Gastroesophageal sphincter (tissue), 3 donors: ENCODE results near the gene RHBG.

Source experiments
- POLR2A ChIP-seq, 2 donors: fragments of 450-650 bp; IDR thresholded peaks; one replicate each; pipeline ENCODE4 v1.6.1; 2017; ENCODE audit warnings: antibody characterized with exemption in 2 of 2, mild to moderate bottlenecking in 2 of 2, moderate library complexity in 1 of 2
- TF ChIP-seq, protein P1 (sequence below), 4 experiments: fragments of 200-600 bp in 2 of 4; fragments of 450-650 bp in 2 of 4; sonication (generic) in 1 of 4; IDR thresholded peaks; one replicate each; pipeline ENCODE4 v1.5.1; 2017 to 2019; ENCODE audit warnings: antibody characterized with exemption in 4 of 4, mild to moderate bottlenecking in 2 of 4, moderate library complexity in 2 of 4

DNA sequence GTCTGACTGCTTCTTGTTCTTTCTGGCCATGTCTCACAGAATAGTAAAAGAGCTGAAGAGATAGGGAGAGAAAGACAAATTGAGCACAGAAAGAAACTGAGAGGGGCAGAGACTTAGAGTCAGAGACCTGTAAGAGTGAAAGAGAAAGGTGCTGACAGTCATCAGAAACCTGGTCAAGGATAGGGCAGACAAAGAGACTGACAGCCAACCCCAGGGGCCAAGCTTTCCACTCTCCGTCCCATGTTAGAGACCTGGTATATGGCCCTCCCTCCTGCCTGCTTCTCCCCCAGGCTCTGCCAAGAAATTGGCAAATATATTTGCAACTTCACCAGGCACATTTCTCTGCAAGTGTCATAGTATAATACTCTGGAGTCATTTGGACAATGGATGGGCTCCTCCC is 64.6 kb downstream of the RHBG start:
- TF ChIP-seq POLR2A (IDR thresholded peaks at IDR 0.05): no peak
- TF ChIP-seq, protein P1, sequence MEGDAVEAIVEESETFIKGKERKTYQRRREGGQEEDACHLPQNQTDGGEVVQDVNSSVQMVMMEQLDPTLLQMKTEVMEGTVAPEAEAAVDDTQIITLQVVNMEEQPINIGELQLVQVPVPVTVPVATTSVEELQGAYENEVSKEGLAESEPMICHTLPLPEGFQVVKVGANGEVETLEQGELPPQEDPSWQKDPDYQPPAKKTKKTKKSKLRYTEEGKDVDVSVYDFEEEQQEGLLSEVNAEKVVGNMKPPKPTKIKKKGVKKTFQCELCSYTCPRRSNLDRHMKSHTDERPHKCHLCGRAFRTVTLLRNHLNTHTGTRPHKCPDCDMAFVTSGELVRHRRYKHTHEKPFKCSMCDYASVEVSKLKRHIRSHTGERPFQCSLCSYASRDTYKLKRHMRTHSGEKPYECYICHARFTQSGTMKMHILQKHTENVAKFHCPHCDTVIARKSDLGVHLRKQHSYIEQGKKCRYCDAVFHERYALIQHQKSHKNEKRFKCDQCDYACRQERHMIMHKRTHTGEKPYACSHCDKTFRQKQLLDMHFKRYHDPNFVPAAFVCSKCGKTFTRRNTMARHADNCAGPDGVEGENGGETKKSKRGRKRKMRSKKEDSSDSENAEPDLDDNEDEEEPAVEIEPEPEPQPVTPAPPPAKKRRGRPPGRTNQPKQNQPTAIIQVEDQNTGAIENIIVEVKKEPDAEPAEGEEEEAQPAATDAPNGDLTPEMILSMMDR (IDR thresholded peaks at IDR 0.05): no peak
